Activated effector memory CD4-positive, alpha-beta T cell treated with Interleukin-2 at 50 U/mL for 16 hours (primary cell): Measurements from ENCODE around the gene KPNA6.
"Not testable (repeated sequence)": the region's sequence is repeated elsewhere in the genome, so short reads cannot be mapped to it uniquely, and the experiment has no call there.

ENCODE experiments used
- DNase-seq: peaks from one replicate; pipeline ENCODE4 v3.0.0-alpha.2; 2020

Gene KPNA6

DNA sequence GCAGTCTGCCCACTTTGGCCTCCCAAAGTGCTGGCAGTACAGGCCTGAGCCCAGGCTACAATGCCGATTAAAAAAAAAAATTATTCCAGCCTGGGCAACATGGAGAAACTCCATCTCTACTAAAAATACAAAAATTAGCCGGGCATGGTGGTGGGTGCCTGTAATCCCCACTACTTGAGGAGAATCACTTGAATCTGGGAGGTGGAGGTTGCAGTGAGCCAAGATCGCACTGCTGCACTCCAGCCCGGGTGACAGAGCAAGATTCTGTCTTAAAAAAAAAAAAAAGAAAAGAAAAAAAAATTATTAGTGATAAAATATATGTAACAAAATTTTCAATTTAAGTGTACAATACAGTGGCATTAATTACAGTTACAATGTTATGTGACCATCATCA, 35.4 kb downstream of the KPNA6 start:
- not testable (repeated sequence) for DNase-seq

DNA sequence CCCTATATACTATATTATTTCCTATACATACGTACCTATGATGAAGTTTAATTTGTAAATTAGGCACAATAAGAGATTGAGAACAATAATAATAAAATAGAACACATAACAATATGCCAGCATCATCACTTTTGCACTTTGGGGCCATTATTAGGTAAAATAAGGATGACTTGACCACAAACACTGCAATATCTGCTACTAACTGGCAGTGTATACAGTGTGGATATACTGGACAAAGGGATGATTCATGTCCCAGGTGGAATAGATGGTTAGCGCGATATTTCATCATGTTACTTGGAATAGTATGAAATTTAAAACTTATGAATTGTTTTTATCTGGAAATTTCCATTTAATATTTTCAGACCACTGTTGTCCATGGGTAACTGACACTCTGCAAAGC, 36.2 kb downstream of the KPNA6 start:
- DNase-seq: no peak

DNA sequence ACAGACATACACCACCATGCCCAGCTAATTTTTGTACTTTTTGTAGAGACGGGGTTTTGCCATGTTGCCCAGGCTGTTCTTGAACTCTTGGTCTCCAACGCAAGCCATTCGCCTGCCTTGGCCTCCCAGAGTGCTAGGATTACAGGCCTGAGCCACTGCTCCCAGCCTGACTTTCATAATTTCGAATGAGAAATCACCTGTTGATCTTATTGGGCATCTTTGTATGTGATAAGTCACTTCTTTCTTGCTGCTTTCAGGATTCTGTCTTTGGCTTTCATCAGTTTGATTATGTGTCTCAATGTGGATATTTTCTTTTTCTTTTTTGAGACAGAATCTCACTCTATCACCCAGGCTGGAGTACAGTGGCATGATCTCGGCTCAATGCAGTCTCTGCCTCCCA, 39.9 kb downstream of the KPNA6 start:
- not testable (repeated sequence) for DNase-seq

DNA sequence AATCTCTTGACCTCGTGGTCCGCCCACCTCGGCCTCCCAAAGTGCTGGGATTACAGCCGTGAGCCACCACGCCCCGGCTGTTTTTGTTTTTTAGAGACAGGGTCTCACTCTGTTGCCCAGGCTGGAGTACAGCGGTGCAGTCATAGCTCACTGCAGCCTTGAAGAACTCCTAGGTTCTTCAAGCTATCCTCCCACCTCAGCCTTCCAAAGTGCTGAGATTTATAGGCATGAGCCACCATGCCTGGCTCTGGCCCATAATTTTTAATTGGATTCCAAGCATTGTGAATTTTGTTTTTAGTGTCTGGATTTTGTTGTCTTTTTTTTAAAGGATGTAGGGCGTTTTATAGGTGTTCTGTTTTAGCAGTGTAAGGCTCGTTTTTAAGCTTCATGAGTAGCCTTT, 43.0 kb downstream of the KPNA6 start:
- DNase-seq: no peak

DNA sequence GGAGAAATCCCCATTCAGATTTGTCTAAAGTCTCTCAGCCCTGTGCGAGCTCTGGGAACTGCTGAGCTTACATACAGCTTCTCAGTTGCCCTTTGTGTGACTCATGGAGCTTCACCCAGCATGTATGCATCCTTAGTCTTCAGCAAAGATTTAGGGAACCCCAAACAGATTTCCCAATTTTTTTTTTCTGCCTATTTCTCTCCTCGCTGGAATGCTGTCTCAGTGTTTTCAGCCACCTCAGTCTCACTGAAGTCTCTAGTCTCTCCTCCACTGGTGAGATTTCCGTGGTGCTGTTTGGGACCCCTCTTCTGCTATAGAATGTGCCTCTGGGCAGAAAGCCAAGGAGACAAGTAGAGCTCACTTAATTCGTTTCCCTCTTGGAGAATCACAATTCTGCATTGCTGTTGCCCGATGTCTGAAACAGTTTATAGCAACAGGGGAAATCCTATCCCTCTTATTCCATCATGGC, 43.5 kb downstream of the KPNA6 start:
- no peak for DNase-seq

DNA sequence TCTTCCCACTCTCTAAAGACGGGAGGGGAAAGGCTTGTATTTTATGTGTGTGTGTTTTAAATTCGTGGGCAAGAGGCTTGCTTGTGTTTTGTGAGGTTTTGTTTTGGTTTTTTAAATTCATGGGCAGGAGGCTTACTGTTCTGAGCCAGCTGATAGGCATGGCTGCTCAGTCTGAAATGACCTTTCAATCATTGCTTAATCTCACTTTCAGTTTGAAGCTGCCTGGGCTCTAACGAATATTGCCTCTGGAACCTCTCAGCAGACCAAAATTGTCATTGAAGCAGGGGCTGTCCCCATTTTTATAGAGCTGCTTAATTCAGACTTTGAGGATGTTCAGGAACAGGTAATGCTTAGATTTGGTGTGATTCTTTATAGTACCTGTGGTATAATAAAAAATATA, 51.3 kb downstream of the KPNA6 start:
- no peak for DNase-seq

DNA sequence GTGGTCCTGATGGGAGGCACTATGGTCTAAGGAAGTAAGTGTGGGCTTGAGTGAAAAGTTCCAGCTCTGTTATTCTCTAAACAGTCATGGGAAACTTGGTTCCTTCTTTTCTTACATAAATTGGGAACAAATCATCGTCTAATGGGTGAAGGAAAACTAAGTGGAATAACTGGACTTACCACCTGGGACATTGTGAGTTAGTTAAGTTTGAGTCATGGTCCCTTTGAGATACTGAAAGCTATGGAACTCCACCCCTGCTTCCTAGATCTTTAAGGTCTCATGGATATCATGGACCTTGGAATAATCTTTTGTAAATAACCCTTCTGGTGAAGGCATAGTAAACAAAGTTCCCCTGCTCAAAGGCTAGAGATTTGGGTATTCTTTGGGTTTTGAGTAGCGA, 55.5 kb downstream of the KPNA6 start:
- no peak for DNase-seq

DNA sequence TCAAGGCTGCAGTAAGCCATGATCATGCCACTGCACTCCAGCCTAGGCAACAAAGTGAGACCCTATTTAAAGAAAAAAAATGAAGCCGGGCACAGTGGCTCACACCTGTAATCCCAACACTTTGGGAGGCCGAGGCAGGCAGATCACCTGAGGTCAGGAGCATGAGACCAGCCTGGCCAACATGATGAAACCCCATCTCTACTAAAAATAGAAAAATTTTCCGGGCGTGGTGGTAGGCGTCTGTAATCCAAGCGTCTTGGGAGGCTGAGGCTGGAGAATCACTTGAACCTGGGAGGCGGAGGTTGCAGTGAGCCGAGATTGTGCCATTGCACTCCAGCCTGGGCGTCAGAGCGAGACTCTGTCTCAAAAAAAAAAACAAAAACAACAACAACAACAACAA, 57.8 kb downstream of the KPNA6 start:
- not testable (repeated sequence) for DNase-seq

DNA sequence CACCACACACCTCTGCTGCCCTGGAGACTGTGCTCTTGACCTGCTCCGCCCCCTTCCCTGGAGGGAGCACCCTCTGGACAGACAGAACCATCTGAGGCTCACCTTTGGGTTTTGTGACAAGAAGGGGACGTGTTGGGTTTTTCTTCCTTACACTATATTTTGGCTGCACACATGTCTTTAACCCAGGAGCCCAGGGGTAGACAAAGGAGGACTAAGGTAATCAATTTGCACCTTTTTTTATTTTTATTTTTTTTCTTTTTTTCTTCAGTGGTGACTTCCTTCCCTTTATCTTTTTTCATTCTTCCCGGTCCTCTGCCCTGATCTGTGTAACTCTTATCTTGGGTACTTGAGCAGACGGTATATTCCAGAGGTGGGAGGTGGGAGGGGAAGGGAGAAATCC, 63.1 kb downstream of the KPNA6 start:
- no peak for DNase-seq

DNA sequence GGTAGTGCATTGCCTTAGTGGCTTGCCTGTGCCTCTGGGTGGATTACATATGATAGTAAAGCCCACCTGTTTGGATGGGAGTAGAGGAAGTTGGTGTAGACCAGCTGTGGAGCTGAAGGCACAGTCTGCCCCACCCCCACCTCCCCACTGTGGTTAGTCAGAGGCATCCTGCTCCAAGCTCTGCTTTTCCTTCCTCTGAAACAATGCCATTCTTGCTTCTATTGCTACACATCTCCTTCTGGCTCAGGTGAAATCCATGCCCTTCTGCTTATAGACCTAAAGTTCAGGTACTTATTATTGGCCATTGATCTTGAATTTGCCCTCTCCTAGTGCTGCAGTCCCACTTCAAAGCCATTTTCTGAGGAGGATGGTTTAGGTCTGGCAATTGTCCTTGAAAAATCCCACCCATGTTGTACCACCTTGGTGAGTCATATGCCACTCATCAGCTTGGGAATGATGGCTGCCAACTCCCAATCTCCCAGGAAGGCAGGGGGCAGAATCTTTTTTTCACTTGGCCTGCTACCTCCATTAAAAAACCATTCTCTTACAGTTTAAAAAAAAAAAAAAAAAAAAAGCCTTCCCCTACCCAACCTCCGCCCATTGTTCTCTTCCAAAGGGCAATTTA, 64.9 kb downstream of the KPNA6 start:
- no peak for DNase-seq

DNA sequence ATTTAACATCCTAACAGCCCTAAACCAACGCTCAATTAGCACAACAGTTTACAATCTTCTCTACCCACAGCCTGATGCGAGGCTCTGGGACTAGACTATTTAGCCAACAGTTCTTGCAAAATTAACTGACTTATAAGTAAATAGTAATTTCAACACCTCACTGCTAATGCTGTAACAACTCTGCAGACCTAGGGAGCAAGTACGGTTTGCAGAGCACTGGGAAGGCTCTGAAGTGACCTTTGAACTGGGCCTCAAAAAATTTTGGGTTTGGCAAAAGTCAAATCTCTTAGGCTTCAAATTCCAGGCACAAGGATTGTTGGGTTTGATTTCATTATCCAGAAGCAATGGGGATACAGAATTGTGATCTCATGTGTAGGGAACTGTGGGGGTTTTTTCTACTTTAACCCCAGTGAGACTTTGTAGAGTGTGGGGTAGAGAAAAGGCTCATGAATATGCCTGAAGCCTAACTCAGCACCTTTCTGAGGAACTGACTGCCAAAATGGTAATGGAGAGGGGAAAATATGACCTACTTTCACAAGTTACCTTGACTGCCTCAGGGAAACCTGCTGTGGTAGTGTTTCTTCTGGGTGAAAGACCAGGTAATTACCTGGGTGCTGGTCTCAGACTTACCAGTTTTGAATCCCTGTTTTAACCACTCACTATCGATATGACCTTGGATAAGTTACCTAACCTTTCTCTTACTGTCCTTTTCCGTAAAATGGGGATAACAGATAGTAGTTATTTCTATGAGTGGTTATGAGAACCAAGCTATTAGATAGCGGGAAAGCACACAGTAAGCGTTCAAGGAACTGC, 70.7 kb downstream of the KPNA6 start:
- DNase-seq: no peak

DNA sequence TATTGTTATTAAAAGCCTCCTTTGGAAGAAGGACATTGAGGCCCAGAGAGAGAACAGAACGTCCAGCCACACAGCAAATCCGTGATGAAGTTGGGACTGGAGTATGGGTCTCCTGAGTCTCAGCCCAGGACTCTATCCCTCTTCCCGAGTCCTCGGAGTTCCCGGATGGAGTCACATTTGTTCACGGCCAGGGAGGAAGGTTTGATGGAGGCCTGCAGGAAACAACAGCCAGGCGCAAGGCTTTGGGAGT, 71.3 kb downstream of the KPNA6 start:
- no peak for DNase-seq

DNA sequence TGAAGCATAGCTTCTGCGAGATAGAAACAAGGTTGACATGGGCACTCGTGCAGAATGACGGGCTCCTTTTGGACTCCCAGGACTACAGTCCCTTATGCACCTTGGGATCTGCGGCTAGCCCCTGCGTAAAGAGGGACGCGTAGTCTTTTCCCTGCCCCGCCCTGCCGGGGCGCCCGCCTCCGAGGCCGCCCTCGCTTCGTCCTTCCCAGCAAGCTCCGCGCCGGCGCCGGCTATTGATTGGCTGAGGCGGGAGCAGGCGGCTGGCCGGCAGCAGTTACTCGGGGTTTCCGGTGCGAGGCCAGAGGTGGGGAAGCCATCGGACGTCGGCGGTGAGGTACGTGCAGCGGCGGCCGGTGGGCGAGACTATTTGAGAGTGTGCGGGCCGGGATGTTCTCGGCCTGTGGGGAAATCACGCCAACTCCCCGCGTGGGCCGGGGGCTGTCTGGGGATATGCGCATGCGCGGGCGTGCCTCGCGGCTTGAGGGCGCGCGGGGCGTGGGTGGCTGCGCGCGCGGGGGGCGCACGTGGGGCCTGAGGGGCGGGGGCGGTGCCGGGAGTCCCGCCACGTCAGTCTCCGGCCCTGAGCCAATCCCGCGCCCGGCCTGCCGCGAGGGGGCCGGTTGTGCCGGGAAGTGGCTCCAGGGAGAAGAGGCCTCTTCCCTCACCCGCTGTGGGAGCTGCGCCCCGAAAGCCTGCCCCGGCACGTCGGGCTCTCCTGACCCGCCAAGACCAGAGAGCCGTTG, 71.8 kb downstream of the KPNA6 start, which contains the start of gene TXLNA:
Gene TXLNA (plus strand): TSS at position 233 of the 743 bp plus-strand sequence. CDS start 671 bp downstream, outside the sequence.
- peak; percentile 84 for DNase-seq

DNA sequence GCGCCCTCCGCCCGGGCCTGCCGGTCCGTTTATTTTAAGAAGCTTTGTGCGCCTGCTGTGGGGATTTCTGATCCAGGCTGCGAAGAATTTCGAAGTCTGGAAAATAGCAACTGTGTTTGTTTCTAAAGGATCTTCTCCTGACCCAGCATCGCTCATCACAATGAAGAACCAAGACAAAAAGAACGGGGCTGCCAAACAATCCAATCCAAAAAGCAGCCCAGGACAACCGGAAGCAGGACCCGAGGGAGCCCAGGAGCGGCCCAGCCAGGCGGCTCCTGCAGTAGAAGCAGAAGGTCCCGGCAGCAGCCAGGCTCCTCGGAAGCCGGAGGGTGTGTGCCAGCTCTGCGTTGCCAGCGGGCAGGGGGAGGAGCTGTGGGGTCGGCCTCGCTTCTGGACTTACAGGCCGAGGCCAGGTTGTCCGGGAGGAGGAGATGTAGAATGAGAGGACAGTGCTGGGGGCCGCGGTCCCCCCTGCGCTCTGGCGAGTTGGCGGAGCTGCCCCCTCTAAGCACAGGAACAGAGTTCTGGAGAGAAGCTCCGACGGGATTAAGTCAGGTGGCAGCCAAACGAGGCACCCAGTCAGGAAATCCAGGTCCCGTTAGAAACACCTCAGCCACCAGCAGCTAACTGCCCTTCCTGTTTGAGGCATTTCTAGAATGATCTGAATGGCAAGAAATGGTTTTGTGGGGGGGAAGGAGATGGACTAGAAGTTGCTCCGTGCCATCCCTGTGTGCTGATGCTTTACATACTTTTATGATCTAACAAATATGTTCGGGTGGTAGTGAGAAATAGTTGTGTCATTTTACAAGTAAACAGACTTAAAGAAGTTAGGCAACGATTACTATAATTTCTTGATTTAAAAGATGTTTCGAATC, 72.6 kb downstream of the KPNA6 start:
- DNase-seq: peak; percentile 10

DNA sequence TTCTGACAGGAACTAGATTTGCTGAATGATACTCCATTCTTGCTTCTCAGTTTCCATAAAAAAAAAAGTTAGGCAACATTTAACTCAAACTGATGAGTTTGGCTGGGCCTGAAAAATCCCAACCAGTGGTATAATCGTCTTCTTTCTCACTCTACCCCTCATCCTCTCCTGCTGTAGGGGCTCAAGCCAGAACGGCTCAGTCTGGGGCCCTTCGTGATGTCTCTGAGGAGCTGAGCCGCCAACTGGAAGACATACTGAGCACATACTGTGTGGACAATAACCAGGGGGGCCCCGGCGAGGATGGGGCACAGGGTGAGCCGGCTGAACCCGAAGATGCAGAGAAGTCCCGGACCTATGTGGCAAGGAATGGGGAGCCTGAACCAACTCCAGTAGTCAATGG, 73.2 kb downstream of the KPNA6 start:
- DNase-seq: no peak

DNA sequence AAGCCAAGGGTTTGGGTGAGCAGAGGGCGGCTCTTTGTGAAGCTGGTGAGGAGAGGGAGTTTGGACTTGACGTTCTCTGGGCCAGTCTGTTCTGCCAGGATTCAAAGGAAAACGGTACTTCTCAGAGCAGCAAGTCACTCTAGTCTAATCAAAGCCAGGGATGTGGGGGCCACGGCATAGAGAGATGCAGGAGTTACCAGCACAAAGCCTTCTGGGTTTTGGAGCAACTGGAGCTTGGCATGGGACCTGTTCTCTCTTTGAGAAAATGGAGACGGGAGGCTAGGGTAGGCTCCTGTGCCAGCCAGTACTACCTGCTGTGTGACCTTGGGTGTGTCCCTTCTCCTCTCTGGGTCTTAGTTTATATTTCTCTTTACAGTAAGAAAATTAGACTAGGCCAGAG, 73.7 kb downstream of the KPNA6 start:
- no peak for DNase-seq

DNA sequence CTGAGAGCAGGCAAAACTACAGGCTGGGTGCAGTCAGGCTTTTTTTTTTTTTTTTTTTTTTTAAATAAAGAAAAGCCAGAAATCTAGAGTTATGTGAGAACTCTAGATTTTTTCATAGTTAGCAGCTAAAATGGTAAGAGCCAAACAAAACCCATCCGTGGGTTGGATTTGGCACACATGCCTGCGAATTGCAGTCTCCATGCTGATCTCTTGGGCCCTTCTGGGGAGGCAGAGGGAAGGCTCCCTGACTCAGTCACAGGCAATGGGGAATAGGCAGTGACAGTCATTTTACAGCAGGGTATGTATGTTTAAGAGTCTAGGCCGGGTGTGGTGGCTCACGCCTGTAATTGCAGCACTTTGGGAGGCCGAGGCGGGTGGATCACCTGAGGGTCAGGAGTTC, 74.2 kb downstream of the KPNA6 start:
- DNase-seq: no peak

DNA sequence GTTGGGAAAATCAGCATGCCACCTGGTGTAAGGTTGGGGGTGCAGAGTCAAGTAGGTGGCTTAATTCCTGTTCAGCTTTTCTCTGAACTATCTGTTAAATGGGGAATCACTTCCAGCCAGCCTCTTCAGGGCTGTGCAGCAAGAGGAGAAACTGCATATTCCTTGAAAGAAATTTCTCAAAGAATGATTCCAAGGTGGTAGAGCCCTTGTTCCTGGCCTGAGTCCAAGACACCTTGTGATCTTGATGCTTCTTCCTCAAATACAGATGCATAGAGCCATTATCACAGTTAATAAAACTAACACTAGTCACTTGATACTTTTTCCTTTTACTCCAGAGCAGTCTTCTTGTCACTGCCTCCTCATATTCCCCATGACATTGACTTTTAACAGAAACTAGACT, 76.8 kb downstream of the KPNA6 start:
- DNase-seq: no peak

DNA sequence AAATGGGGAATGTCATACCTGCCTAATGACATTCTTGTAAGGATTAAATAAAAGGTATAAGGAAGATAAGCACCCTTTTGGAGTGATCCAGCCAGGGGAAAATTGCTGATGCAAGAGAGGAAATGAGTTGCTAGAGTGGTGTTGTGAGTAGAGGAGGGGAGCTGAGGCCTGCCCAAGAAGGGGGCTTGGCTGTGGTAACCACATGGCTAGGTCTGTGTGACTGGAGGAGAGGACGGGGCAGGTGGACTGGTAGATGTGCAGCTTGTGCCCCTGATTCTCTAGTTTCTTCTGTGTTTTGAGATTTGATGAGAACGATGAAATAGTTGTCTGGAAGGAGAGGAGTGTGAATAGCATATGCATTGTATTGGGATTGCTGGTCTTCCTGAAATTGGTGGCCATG, 78.2 kb downstream of the KPNA6 start:
- no peak for DNase-seq

DNA sequence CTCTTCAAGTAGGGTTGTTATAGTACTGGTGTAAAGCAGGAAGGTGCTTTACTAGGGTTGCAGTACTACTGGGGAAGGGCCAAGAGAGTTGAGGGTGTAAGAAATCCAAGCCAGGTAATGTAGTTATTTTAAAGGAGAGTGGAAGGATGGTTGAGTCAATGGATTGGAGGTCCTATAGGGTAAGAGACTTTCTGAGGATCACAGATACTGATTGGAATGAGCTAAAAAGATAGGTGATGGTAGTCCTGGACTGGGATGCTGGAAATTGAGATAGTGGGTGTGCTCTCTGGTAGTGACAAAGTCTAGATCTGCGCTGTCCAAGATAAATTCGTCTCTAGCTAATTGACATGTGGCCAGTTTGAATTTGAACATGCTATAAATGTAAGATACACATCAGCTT, 78.6 kb downstream of the KPNA6 start:
- no peak for DNase-seq

DNA sequence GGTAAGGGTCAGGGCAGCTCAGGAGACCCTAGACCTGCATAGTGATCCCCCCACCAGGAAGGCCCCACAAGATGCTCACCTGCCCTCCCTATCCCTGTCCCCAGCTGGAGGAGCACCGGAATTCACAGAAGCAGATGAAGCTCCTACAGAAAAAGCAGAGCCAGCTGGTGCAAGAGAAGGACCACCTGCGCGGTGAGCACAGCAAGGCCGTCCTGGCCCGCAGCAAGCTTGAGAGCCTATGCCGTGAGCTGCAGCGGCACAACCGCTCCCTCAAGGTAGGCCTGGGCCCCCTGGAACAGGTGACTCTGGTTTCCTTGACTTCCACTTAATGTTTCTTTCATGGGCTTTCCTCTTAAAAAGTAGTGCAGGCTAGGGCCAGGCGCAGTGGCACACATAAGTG, 80.0 kb downstream of the KPNA6 start:
- DNase-seq: no peak

DNA sequence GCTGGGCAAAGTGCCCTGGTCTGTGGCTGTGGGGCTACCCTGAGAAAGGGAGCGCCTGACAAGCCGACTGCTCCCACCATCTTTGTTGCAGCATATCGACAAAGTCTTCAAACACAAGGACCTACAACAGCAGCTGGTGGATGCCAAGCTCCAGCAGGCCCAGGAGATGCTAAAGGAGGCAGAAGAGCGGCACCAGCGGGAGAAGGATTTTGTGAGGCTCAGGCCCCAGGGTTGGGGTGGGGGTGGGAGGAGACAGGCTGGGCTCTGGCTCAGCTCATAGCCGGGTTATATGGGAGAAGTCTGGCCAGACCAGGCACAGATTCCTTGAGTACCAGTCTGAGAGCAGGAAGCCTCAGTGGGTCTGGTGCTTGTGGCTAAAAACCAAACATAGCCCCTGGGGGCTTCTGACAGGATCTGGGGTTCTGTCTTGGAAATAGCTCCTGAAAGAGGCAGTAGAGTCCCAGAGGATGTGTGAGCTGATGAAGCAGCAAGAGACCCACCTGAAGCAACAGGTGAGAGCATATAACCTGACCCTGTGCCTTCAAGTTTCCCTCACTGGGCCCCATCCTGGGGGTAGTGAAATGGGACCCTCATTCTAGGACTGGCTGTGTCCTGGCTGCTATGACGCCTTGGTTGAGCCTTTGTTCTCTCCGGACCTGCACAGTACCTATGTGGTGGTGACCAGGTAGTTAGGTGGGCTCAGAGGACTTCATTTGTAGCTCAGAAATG, 84.5 kb downstream of the KPNA6 start:
- DNase-seq: no peak
